ENCODE results near the gene MAST2. TPM values are rescaled to one million over a fixed set of nuclear protein-coding genes. Genes with fewer than 3 reads are reported as not detected.

Gene MAST2
- total RNA-seq, 3 donors from 2014 or later: 28.0 to 34.4 (median 31.6) TPM

DNA sequence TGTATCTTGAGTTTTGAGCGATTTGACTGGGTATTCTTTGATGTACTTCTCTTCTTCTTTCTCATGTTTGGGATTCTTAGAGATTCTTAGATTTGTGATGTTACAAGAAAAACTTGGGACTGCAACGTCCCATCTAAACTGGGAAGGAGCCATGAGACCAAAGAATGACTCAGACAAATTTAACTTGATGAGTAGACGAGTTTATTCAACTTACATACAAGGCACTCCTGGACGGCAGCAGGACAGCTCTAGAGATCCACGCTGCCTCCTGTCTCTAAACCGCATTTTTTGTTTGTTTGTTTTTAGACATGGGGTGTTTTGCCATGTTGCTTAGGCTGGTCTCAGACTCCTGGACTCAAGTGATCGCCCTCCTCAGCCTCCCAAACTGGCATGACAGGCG, 191.9 kb downstream of the MAST2 start:
- TF ChIP-seq POLR2AphosphoS5 (IDR thresholded peaks at IDR 0.05): no peak
- no peak for TF ChIP-seq POLR2A (IDR thresholded peaks at IDR 0.05)
- TF ChIP-seq, protein P1, sequence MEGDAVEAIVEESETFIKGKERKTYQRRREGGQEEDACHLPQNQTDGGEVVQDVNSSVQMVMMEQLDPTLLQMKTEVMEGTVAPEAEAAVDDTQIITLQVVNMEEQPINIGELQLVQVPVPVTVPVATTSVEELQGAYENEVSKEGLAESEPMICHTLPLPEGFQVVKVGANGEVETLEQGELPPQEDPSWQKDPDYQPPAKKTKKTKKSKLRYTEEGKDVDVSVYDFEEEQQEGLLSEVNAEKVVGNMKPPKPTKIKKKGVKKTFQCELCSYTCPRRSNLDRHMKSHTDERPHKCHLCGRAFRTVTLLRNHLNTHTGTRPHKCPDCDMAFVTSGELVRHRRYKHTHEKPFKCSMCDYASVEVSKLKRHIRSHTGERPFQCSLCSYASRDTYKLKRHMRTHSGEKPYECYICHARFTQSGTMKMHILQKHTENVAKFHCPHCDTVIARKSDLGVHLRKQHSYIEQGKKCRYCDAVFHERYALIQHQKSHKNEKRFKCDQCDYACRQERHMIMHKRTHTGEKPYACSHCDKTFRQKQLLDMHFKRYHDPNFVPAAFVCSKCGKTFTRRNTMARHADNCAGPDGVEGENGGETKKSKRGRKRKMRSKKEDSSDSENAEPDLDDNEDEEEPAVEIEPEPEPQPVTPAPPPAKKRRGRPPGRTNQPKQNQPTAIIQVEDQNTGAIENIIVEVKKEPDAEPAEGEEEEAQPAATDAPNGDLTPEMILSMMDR (IDR thresholded peaks at IDR 0.05): no peak
- Histone ChIP-seq H3K9me3 (no peaks in the 10 kb centered on the region), H3K4me1 (no peaks in the 10 kb centered on the region), H3K36me3 (no peaks in the 10 kb centered on the region), H3K4me3 (no peak overlapping the region), H3K27me3 (no peaks in the 10 kb centered on the region), H3K27ac (no peak overlapping the region)
- DNase-seq (ENCODE audit: low spot score in 2 of 2): no peak
- intact Hi-C loops (cut with DNase I; ENCODE audit: low total_unique reads): no loop called here

DNA sequence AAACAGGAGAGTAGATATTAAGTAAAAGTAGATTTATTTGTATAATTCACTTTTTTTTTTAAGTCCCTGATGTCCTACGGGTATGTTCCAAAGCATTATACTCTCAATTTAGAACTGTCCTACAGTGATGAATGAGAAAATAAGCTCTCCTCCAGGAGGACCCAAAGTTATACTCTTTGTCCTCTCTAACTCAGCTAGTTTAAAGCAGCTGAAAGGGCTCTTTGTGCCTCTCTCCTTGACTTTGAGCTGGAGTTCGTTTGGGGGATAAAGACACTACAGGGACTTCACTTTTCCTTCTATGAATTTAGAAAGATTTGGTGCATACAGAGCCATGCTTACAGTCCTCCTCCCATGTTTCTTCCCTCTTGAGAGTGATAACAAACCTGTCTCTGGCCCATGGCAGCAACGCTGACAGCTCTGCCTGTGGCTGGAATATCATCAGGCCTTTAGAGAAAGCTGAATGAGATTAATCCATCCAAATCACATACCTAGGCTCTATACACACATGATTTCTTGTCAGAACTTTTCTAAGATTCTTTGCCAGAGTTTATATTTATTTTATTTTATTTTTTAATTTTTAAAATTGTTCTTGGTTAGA, 194.7 kb downstream of the MAST2 start:
- H3K4me3 ChIP-seq: no peak overlapping the region
- no peaks in the 10 kb centered on the region for H3K9me3 ChIP-seq
- DNase-seq (ENCODE audit: low spot score in 2 of 2): no peak
- no peak overlapping the region for H3K27ac ChIP-seq
- TF ChIP-seq, protein P1 (IDR thresholded peaks at IDR 0.05): no peak
- TF ChIP-seq POLR2AphosphoS5 (IDR thresholded peaks at IDR 0.05) (no peak), POLR2A (IDR thresholded peaks at IDR 0.05) (no peak)
- no peaks in the 10 kb centered on the region for H3K36me3 ChIP-seq
- no peaks in the 10 kb centered on the region for H3K27me3 ChIP-seq
- no peaks in the 10 kb centered on the region for H3K4me1 ChIP-seq
- intact Hi-C loops (cut with DNase I; ENCODE audit: low total_unique reads): no loop called here

DNA sequence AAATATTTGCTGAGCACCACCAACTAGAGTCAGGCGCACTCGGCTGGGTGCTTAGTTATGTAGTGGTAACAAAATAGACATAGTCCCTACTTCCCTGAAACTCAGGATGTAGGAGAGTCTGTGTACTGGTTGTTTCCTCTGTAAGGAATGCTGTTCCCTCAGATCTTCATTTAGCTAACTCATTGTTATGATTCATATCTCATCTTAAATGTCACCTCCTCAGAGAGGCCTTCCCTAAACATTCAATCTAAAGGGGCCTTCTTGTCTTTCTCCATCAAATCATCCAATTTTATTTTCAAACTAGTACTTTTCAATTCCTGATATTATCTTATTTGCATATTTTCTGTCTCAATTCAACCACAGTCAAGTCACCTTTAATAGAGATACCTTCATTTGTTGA, 196.1 kb downstream of the MAST2 start:
- TF ChIP-seq POLR2AphosphoS5 (IDR thresholded peaks at IDR 0.05): no peak
- no peak for TF ChIP-seq POLR2A (IDR thresholded peaks at IDR 0.05)
- TF ChIP-seq, protein P1 (IDR thresholded peaks at IDR 0.05): no peak
- Histone ChIP-seq H3K27ac (no peak overlapping the region), H3K4me3 (no peak overlapping the region), H3K36me3 (no peaks in the 10 kb centered on the region), H3K27me3 (no peaks in the 10 kb centered on the region), H3K4me1 (no peaks in the 10 kb centered on the region), H3K9me3 (no peaks in the 10 kb centered on the region)
- intact Hi-C loops (cut with DNase I; ENCODE audit: low total_unique reads): no loop called here
- no peak for DNase-seq (ENCODE audit: low spot score in 2 of 2)

DNA sequence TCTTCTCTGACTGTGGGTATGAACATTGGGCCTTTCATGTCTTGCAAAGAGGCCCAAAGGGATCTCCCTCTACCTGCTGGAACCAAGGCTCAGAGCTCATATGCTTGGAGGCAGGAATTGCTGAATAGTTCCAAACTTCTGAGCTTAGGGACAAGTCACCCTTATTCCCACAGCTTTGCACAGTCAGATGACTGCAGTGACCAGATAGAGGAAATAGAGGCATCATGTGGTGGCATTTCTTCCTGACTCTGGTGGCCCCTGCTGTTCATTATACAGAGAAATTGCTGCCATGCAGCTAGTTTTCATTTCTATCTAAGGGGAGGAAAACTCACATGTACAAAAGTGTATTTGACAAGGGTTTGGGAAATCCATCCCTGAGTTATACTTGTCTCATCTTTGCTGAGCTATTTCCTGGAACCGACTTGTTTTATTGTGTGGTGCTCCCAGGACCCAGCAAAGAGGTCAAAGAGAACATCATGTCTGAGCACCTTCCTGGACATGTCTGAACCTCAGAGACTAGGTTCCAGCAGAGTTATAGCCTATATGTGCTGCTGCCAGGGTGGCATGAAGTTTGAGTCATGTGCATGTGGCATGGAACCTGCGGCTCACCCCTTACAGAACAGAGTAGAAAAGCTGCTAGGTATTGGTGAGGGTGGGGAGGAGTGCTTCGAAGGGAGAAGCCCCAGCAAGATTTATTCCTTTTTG, 197.8 kb downstream of the MAST2 start:
- intact Hi-C loops (cut with DNase I; ENCODE audit: low total_unique reads): no loop called here
- Histone ChIP-seq H3K4me3 (no peak overlapping the region), H3K27ac (no peak overlapping the region), H3K9me3 (no peaks in the 10 kb centered on the region), H3K36me3 (no peaks in the 10 kb centered on the region), H3K4me1 (no peaks in the 10 kb centered on the region), H3K27me3 (no peaks in the 10 kb centered on the region)
- TF ChIP-seq POLR2AphosphoS5 (IDR thresholded peaks at IDR 0.05): no peak
- TF ChIP-seq, protein P1 (IDR thresholded peaks at IDR 0.05): no peak
- TF ChIP-seq POLR2A (IDR thresholded peaks at IDR 0.05): no peak
- no peak for DNase-seq (ENCODE audit: low spot score in 2 of 2)

DNA sequence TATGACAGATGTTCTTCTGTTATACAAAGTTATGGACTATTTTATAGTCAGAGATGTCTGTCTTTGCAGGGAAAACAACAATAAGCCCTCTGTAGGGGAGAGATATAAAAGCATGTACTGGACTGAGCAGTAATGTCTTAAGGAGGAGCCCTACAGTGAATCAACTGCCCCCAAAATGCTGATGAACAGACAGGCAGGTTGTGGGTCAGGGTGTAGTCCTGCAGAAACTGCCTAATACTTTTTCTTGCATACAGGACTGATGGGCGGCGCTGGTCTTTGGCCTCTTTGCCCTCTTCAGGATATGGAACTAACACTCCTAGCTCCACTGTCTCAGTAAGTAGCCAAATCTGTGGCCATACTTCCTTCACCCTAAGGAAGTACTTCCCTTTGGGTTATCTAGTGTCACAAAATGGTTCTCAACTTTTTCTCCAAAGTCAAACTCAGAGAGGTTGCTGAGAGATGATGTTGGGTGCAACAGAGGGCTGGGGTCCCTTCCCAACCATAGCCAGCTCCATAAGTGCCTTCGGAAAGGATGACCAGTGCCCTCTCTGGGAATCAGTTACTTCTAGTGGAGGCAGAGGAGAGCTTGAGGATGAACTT, 199.2 kb downstream of the MAST2 start:
- TF ChIP-seq POLR2A (IDR thresholded peaks at IDR 0.05): no peak
- TF ChIP-seq POLR2AphosphoS5 (IDR thresholded peaks at IDR 0.05): no peak
- H3K36me3 ChIP-seq: no peaks in the 10 kb centered on the region
- no peak for DNase-seq (ENCODE audit: low spot score in 2 of 2)

More for the DNA sequence above, 199.2 kb downstream of the MAST2 start:
- Histone ChIP-seq H3K4me1 (no peaks in the 10 kb centered on the region), H3K4me3 (no peak overlapping the region), H3K27me3 (no peaks in the 10 kb centered on the region), H3K9me3 (no peaks in the 10 kb centered on the region), H3K27ac (no peak overlapping the region)
- intact Hi-C loops (cut with DNase I; ENCODE audit: low total_unique reads): no loop called here

Data from breast epithelium (tissue), 4 donors.